Adrenal gland (tissue), 5 donors: Measurements from ENCODE around the gene TBX15.

Experiments used
- POLR2A ChIP-seq, 2 donors: fragments of 450-650 bp; IDR thresholded peaks; one replicate each; pipeline ENCODE4 v1.6.1; 2017; ENCODE audit warnings: antibody characterized with exemption in 2 of 2, mild to moderate bottlenecking in 2 of 2, moderate library complexity in 1 of 2
- TF ChIP-seq, protein P1 (sequence below), 6 experiments: fragments of 450-650 bp in 4 of 6; fragments of 200-600 bp in 2 of 6; sonication (generic) in 1 of 6; IDR thresholded peaks; 1 replicate in 5 of 6; 2 replicates in 1 of 6; pipeline versions ENCODE4 v1.5.1 to v1.8.0; 2016 to 2021; ENCODE audit warnings: antibody characterized with exemption in 6 of 6, mild to moderate bottlenecking in 2 of 6, moderate library complexity in 1 of 6
- donor health status: DM: no; HTN: no; CAD: no.

DNA sequence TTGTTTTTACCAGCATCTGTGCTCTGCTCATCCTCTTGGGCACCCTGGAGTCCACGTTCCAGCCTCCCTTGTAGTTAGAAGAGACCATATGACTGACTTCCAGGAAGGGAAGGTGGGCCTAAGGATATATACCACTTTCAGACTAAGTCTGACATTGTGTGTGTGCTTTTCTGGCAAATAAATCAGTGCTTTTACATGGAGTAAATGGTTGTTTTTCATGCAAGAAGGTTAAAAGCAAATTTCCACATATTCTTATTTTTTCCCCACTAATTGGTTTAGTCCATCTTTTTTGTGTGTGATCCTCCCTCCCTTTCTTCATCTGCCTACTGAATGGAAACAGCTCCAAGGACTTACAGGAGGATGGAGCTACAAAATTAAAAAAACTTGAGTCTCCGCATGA is 119.8 kb downstream of the TBX15 start:
- TF ChIP-seq, protein P1, sequence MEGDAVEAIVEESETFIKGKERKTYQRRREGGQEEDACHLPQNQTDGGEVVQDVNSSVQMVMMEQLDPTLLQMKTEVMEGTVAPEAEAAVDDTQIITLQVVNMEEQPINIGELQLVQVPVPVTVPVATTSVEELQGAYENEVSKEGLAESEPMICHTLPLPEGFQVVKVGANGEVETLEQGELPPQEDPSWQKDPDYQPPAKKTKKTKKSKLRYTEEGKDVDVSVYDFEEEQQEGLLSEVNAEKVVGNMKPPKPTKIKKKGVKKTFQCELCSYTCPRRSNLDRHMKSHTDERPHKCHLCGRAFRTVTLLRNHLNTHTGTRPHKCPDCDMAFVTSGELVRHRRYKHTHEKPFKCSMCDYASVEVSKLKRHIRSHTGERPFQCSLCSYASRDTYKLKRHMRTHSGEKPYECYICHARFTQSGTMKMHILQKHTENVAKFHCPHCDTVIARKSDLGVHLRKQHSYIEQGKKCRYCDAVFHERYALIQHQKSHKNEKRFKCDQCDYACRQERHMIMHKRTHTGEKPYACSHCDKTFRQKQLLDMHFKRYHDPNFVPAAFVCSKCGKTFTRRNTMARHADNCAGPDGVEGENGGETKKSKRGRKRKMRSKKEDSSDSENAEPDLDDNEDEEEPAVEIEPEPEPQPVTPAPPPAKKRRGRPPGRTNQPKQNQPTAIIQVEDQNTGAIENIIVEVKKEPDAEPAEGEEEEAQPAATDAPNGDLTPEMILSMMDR (IDR thresholded peaks at IDR 0.05), result no peak
- no peak for TF ChIP-seq POLR2A (IDR thresholded peaks at IDR 0.05)
